ENCODE results near the gene TICRR.
"Not testable (repeated sequence)": the region's sequence is repeated elsewhere in the genome, so short reads cannot be mapped to it uniquely, and the experiment has no call there.

- TF ChIP-seq, protein P1, sequence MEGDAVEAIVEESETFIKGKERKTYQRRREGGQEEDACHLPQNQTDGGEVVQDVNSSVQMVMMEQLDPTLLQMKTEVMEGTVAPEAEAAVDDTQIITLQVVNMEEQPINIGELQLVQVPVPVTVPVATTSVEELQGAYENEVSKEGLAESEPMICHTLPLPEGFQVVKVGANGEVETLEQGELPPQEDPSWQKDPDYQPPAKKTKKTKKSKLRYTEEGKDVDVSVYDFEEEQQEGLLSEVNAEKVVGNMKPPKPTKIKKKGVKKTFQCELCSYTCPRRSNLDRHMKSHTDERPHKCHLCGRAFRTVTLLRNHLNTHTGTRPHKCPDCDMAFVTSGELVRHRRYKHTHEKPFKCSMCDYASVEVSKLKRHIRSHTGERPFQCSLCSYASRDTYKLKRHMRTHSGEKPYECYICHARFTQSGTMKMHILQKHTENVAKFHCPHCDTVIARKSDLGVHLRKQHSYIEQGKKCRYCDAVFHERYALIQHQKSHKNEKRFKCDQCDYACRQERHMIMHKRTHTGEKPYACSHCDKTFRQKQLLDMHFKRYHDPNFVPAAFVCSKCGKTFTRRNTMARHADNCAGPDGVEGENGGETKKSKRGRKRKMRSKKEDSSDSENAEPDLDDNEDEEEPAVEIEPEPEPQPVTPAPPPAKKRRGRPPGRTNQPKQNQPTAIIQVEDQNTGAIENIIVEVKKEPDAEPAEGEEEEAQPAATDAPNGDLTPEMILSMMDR (IDR thresholded peaks at IDR 0.05), result not testable (repeated sequence)
- not testable (repeated sequence) for TF ChIP-seq EZH2 (IDR thresholded peaks at IDR 0.05; ENCODE audit: borderline replicate concordance, insufficient read depth, low read depth, low read length, poor library complexity, severe bottlenecking)
Observed at GRCh38 chr15:89580747-89581146, 5.5 kb downstream of the TICRR start.
